ENCODE results near the gene ISOC1. TPM values are rescaled to one million over a fixed set of nuclear protein-coding genes. Genes with fewer than 3 reads are reported as not detected.

ISOC1 gene
- total RNA-seq, 1 donor from 2014 or later: 32.7 TPM

GRCh38 chr5:129079496-129079895 lies 15.1 kb upstream of the ISOC1 start:
- no peaks in the 10 kb centered on the region for H3K36me3 Mint-ChIP-seq
- peaks cover 21% of the 10 kb centered on the region for H3K4me1 Mint-ChIP-seq
- no peak overlapping the region for H3K27ac Mint-ChIP-seq
- TF ChIP-seq, protein P1, sequence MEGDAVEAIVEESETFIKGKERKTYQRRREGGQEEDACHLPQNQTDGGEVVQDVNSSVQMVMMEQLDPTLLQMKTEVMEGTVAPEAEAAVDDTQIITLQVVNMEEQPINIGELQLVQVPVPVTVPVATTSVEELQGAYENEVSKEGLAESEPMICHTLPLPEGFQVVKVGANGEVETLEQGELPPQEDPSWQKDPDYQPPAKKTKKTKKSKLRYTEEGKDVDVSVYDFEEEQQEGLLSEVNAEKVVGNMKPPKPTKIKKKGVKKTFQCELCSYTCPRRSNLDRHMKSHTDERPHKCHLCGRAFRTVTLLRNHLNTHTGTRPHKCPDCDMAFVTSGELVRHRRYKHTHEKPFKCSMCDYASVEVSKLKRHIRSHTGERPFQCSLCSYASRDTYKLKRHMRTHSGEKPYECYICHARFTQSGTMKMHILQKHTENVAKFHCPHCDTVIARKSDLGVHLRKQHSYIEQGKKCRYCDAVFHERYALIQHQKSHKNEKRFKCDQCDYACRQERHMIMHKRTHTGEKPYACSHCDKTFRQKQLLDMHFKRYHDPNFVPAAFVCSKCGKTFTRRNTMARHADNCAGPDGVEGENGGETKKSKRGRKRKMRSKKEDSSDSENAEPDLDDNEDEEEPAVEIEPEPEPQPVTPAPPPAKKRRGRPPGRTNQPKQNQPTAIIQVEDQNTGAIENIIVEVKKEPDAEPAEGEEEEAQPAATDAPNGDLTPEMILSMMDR (IDR thresholded peaks at IDR 0.05; ENCODE audit: unreplicated experiment): no peak
- H3K9me3 Mint-ChIP-seq: no peaks in the 10 kb centered on the region
- H3K4me3 Mint-ChIP-seq: no peak overlapping the region
- H3K27me3 Mint-ChIP-seq (ENCODE audit: low read depth): no peaks in the 10 kb centered on the region
- no peak for DNase-seq (ENCODE audit: low spot score in 2 of 2, unreplicated experiment in 2 of 2)

DNA sequence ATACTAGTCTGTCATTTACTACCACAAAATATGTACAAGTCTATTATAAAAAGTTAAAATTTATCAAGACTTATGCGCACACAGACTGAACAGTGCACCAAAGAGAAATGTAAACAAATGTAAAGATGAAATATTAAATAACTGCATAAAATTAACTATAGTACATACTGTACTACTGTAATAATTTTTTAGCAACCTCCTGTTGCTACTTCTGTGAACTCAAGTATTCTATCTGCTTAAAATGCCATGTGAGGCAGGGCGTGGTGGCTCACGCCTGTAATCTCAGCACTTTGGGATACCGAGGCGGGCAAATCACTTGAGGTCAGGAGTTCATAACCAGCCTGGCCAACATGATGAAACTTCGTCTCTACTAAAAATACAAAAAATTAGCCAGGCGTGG lies 13.8 kb upstream of the ISOC1 start:
- Mint-ChIP-seq H3K36me3 (no peaks in the 10 kb centered on the region), H3K4me3 (no peak overlapping the region), H3K9me3 (no peaks in the 10 kb centered on the region), H3K27ac (no peak overlapping the region), H3K4me1 (peaks cover 21% of the 10 kb centered on the region), H3K27me3 (ENCODE audit: low read depth) (no peaks in the 10 kb centered on the region)
- TF ChIP-seq, protein P1 (IDR thresholded peaks at IDR 0.05; ENCODE audit: unreplicated experiment): no peak
- DNase-seq (ENCODE audit: low spot score in 2 of 2, unreplicated experiment in 2 of 2): no peak

- no peak for DNase-seq (ENCODE audit: low spot score in 2 of 2, unreplicated experiment in 2 of 2)
- Mint-ChIP-seq H3K4me3 (no peak overlapping the region), H3K27ac (no peak overlapping the region), H3K4me1 (peaks cover 12% of the 10 kb centered on the region), H3K36me3 (no peaks in the 10 kb centered on the region), H3K27me3 (ENCODE audit: low read depth) (no peaks in the 10 kb centered on the region), H3K9me3 (no peaks in the 10 kb centered on the region)
- TF ChIP-seq, protein P1 (IDR thresholded peaks at IDR 0.05; ENCODE audit: unreplicated experiment): no peak
Measured at GRCh38 chr5:129082225-129083136, 12.1 kb upstream of the ISOC1 start.

DNA sequence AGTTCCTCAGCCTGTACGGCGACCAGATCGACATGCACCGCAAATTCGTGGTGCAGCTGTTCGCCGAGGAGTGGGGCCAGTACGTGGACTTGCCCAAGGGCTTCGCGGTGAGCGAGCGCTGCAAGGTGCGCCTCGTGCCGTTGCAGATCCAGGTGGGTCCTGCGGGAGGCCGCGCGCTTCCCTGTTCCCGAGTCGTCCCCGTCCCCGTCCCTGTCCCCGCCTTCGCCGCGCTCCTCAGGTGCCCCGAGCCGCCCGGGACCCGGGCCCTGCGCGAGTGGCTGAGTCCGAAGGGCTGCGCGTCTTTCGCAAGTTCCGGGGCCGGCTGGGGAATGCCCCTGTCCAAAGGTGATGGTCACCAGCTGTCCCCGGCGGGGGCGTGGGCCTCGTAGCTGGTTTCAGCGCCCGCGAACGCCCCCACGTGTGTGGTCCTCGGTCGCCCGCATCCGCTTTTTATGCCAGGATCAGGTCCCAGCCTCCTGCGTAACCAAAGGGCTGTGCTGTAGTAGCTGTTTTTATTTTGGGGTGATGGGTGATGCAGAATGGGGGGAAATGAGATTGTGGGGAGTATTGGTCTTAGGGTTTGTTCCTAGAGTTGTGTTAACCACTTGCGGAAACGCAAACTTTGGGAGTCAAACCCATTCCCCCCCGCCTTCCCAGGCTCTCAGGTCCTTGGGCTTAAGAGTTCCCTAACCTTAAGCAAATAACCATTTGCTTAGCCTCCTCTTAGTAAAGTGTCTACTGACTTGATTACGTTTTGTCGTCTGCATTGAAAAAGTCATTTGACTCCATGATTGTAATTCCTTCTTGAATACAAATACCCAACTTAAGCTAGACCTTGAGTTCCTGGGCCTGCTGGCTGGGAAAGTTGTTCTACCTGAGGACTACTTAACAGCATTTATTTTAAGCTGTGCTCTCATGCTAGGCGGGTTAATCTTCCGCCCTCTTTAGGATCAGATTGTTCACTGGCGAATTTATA lies 663 bp downstream of the ISOC1 start:
- peak overlapping the region; percentile 75 for H3K27ac Mint-ChIP-seq
- no peaks in the 10 kb centered on the region for H3K36me3 Mint-ChIP-seq
- TF ChIP-seq, protein P1 (IDR thresholded peaks at IDR 0.05; ENCODE audit: unreplicated experiment): no peak
- no peaks in the 10 kb centered on the region for H3K9me3 Mint-ChIP-seq
- H3K4me3 Mint-ChIP-seq: peak overlapping the region; percentile 85
- no peaks in the 10 kb centered on the region for H3K27me3 Mint-ChIP-seq (ENCODE audit: low read depth)
- H3K4me1 Mint-ChIP-seq: peaks cover 26% of the 10 kb centered on the region
- DNase-seq (ENCODE audit: low spot score in 2 of 2, unreplicated experiment in 2 of 2): peak; percentile 46 to 65

- no peaks in the 10 kb centered on the region for H3K27me3 Mint-ChIP-seq (ENCODE audit: low read depth)
- DNase-seq (ENCODE audit: low spot score in 2 of 2, unreplicated experiment in 2 of 2): no peak
- H3K27ac Mint-ChIP-seq: peak overlapping the region; percentile 45
- H3K4me3 Mint-ChIP-seq: peak overlapping the region; percentile 63
- H3K4me1 Mint-ChIP-seq: peaks cover 27% of the 10 kb centered on the region
- H3K36me3 Mint-ChIP-seq: no peaks in the 10 kb centered on the region
- H3K9me3 Mint-ChIP-seq: no peaks in the 10 kb centered on the region
- TF ChIP-seq, protein P1 (IDR thresholded peaks at IDR 0.05; ENCODE audit: unreplicated experiment): no peak
Measured at GRCh38 chr5:129096382-129096991, 1.9 kb downstream of the ISOC1 start.

All from mesothelial cell of epicardium (in vitro differentiated cells).